H1 (cell line): ENCODE measurements around the gene UCHL1. TPM values are rescaled to one million over a fixed set of nuclear protein-coding genes. Genes with fewer than 3 reads are reported as not detected.

Experiments used
- CTCF ChIA-PET: fragments of 300-600 bp; sonication (Branson Sonifier 250); formaldehyde crosslinking; loops from one replicate; lab custom pipeline; 2021; ENCODE audit not compliant: partially characterized antibody; lab: Charles Lee
- POLR2A ChIA-PET: fragments of 300-600 bp; sonication (Branson Sonifier 250); formaldehyde crosslinking; loops from one replicate; lab custom pipeline; 2021; ENCODE audit warnings: inconsistent platforms; ENCODE audit not compliant: partially characterized antibody; lab: Charles Lee
- DNase-seq, 2 experiments: peaks; one replicate each; pipeline versions ENCODE4 v3.0.0 to v3.0.0-alpha.2; 2010 to 2022; ENCODE audit warnings: low spot score in 2 of 2, low read depth in 1 of 2, mixed read lengths in 1 of 2
- FAIRE-seq: peaks from 2 replicates; lab custom pipeline; 2011; peaks lifted over from hg19 to GRCh38; lab: Jason Lieb, UNC
- H2AFZ ChIP-seq: 2 replicates; pipeline ENCODE4 v1.8.1; 2012; ENCODE audit warnings: low read length, inconsistent platforms
- H2AK5ac ChIP-seq: 2 replicates; pipeline ENCODE4 v1.6.1; 2013; ENCODE audit warnings: low read depth, low read length
- H2BK120ac ChIP-seq: replicated peaks from 2 replicates; pipeline ENCODE3; 2013; ENCODE audit warnings: low read depth, low read length, inconsistent platforms
- H2BK12ac ChIP-seq: 2 replicates; pipeline ENCODE4 v1.6.1; 2013; ENCODE audit warnings: low read depth, low read length
- H2BK15ac ChIP-seq: 2 replicates; pipeline ENCODE4 v1.6.1; 2013; ENCODE audit warnings: low read length
- H2BK20ac ChIP-seq: 2 replicates; pipeline ENCODE4 v1.6.1; 2013; ENCODE audit warnings: low read length
- H2BK5ac ChIP-seq: 2 replicates; pipeline ENCODE4 v1.6.1; 2013; ENCODE audit warnings: low read depth, low read length
- H3K14ac ChIP-seq: 2 replicates; pipeline ENCODE4 v1.6.1; 2013; ENCODE audit warnings: inconsistent platforms; ENCODE audit not compliant: insufficient read length
- H3K18ac ChIP-seq: 2 replicates; pipeline ENCODE4 v1.6.1; 2013; ENCODE audit warnings: low read length; ENCODE audit errors: extremely low read depth
- H3K23ac ChIP-seq: 2 replicates; pipeline ENCODE4 v1.6.1; 2013; ENCODE audit warnings: inconsistent platforms; ENCODE audit not compliant: insufficient read length
- H3K23me2 ChIP-seq: 2 replicates; pipeline ENCODE4 v1.6.1; 2013; ENCODE audit warnings: low read depth, low read length
- H3K27ac ChIP-seq: 2 replicates; pipeline ENCODE4 v1.6.1; 2011; ENCODE audit warnings: low read depth, low read length, inconsistent platforms
- H3K27me3 ChIP-seq, 4 experiments: replicated peaks in 1 of 4; 1 replicate in 1 of 4; 2 replicates in 3 of 4; pipeline versions ENCODE4 v1.6.1 to v1.8.1; 2011 to 2013; ENCODE audit warnings: low read length in 3 of 4, mild to moderate bottlenecking in 3 of 4, inconsistent platforms in 2 of 4, mixed read lengths in 2 of 4, moderate library complexity in 1 of 4; ENCODE audit not compliant: control insufficient read depth in 3 of 4, insufficient read depth in 3 of 4; ENCODE audit errors: extremely low read depth in 1 of 4
- H3K36me3 ChIP-seq, 4 experiments: 2 replicates each; pipeline versions ENCODE4 v1.6.1 to v1.8.1; 2011 to 2013; ENCODE audit warnings: mild to moderate bottlenecking in 4 of 4, low read length in 3 of 4, moderate library complexity in 2 of 4, control low read depth in 1 of 4, inconsistent platforms in 1 of 4; ENCODE audit not compliant: insufficient read depth in 4 of 4, control insufficient read depth in 2 of 4
- H3K4ac ChIP-seq: replicated peaks from 2 replicates; pipeline ENCODE3; 2013; ENCODE audit warnings: low read length, low read depth, mixed read lengths, inconsistent platforms; ENCODE audit not compliant: insufficient read length
- H3K4me1 ChIP-seq, 4 experiments: replicated peaks in 1 of 4; 1 replicate in 1 of 4; 2 replicates in 3 of 4; pipeline versions ENCODE4 v1.6.1 to v1.8.1; 2011 to 2013; ENCODE audit warnings: low read length in 3 of 4, inconsistent platforms in 2 of 4, mixed read lengths in 1 of 4; ENCODE audit not compliant: insufficient read depth in 4 of 4, control insufficient read depth in 3 of 4
- H3K4me2 ChIP-seq, 2 experiments: 2 replicates each; pipeline versions ENCODE4 v1.6.1 to v1.8.1; 2011 to 2013; ENCODE audit warnings: low read depth in 2 of 2, low read length in 2 of 2, control low read depth in 1 of 2, inconsistent platforms in 1 of 2, mild to moderate bottlenecking in 1 of 2; ENCODE audit not compliant: insufficient read depth in 1 of 2
- H3K4me3 ChIP-seq, 4 experiments: fragments of 200-600, 300-600 bp in 1 of 4; sonication (generic), shearing (Covaris generic), sonication (Bioruptor Twin) in 1 of 4; 2 replicates each; pipeline versions ENCODE4 v1.5.1 to v1.8.1; 2011 to 2016; ENCODE audit warnings: low read length in 4 of 4, low read depth in 3 of 4, control low read depth in 2 of 4, inconsistent platforms in 2 of 4, mild to moderate bottlenecking in 2 of 4, mixed read lengths in 1 of 4, moderate library complexity in 1 of 4; ENCODE audit not compliant: insufficient read depth in 2 of 4; ENCODE audit errors: extremely low read depth in 1 of 4
- H3K56ac ChIP-seq: replicated peaks from 2 replicates; pipeline ENCODE3; 2013; ENCODE audit warnings: low read depth, mild to moderate bottlenecking, mixed read lengths, low read length, inconsistent platforms; ENCODE audit not compliant: insufficient read length
- H3K79me1 ChIP-seq: 2 replicates; pipeline ENCODE4 v1.6.1; 2013; ENCODE audit warnings: low read depth, low read length, control low read depth
- H3K79me2 ChIP-seq, 2 experiments: 2 replicates each; pipeline versions ENCODE4 v1.6.1 to v1.8.1; 2012 to 2013; ENCODE audit warnings: low read length in 2 of 2, mild to moderate bottlenecking in 2 of 2, inconsistent platforms in 1 of 2; ENCODE audit not compliant: insufficient read depth in 2 of 2, control insufficient read depth in 1 of 2
- H3K9ac ChIP-seq, 4 experiments: replicated peaks in 1 of 4; 1 replicate in 1 of 4; 2 replicates in 3 of 4; pipeline versions ENCODE4 v1.6.1 to v1.8.1; 2011 to 2013; ENCODE audit warnings: low read depth in 3 of 4, low read length in 3 of 4, control low read depth in 2 of 4, mild to moderate bottlenecking in 2 of 4, moderate library complexity in 2 of 4, inconsistent platforms in 1 of 4; ENCODE audit errors: extremely low read depth in 1 of 4
- H3K9me3 ChIP-seq, 2 experiments: 2 replicates each; pipeline versions ENCODE4 v1.6.1 to v1.8.1; 2012 to 2013; ENCODE audit warnings: mild to moderate bottlenecking in 2 of 2, moderate library complexity in 2 of 2, control low read depth in 1 of 2, inconsistent platforms in 1 of 2, low read depth in 1 of 2, low read length in 1 of 2, mixed read lengths in 1 of 2; ENCODE audit not compliant: insufficient read depth in 2 of 2
- H4K20me1 ChIP-seq, 2 experiments: replicated peaks in 1 of 2; 2 replicates each; pipeline versions ENCODE3 to v1.8.1; 2011 to 2013; ENCODE audit warnings: inconsistent platforms in 2 of 2, low read length in 2 of 2, mild to moderate bottlenecking in 1 of 2; ENCODE audit not compliant: insufficient read depth in 2 of 2, control insufficient read depth in 1 of 2
- H4K5ac ChIP-seq: 2 replicates; pipeline ENCODE4 v1.6.1; 2013; ENCODE audit warnings: low read length, low read depth, mixed read lengths, inconsistent platforms; ENCODE audit not compliant: insufficient read length
- H4K8ac ChIP-seq: 2 replicates; pipeline ENCODE4 v1.8.0; 2013; ENCODE audit warnings: mild to moderate bottlenecking, moderate library complexity, low read length, inconsistent platforms; ENCODE audit not compliant: insufficient read depth; ENCODE audit errors: extremely low read depth
- H4K91ac ChIP-seq: replicated peaks from 2 replicates; pipeline ENCODE3; 2013; ENCODE audit warnings: low read length, mixed read lengths, inconsistent platforms; ENCODE audit not compliant: insufficient read length
- E2F6 ChIP-seq: IDR thresholded peaks from 2 replicates; pipeline ENCODE4 v1.6.1; 2012; ENCODE audit warnings: inconsistent platforms
- EZH2 ChIP-seq: fragments of 200-600 bp; sonication (generic); IDR thresholded peaks from 2 replicates; pipeline ENCODE4 v1.7.1; 2012; ENCODE audit warnings: low read depth, mild to moderate bottlenecking, moderate library complexity, low read length, inconsistent platforms; ENCODE audit not compliant: severe bottlenecking
- GABPA ChIP-seq: IDR thresholded peaks from 2 replicates; pipeline ENCODE4 v1.6.1; 2011; ENCODE audit warnings: mild to moderate bottlenecking, low read length, moderate library complexity, borderline replicate concordance; ENCODE audit not compliant: insufficient read depth
- JUND ChIP-seq: IDR thresholded peaks from 2 replicates; pipeline ENCODE4 v1.6.1; 2011; ENCODE audit warnings: mild to moderate bottlenecking, improper control_type of control experiment, low read length
- KDM5A ChIP-seq: fragments of 200-600 bp; IDR thresholded peaks from 2 replicates; pipeline ENCODE4 v1.7.1; 2012; ENCODE audit warnings: mild to moderate bottlenecking, low read length, inconsistent platforms, mixed read lengths
- MAX ChIP-seq: IDR thresholded peaks from 2 replicates; pipeline ENCODE4 v1.6.1; 2012; ENCODE audit warnings: inconsistent platforms
- NANOG ChIP-seq: IDR thresholded peaks from 2 replicates; pipeline ENCODE4 v1.6.1; 2011; ENCODE audit warnings: low read length, low read depth, mild to moderate bottlenecking, inconsistent platforms; ENCODE audit not compliant: insufficient read depth, poor library complexity, severe bottlenecking
- POLR2AphosphoS5 ChIP-seq: IDR thresholded peaks from 2 replicates; pipeline ENCODE4 v1.6.1; 2011; ENCODE audit warnings: low read depth, low read length
- SIRT6 ChIP-seq: IDR thresholded peaks from one replicate; pipeline ENCODE4 v1.7.1; 2012; ENCODE audit warnings: low read length, inconsistent platforms
- SP2 ChIP-seq: IDR thresholded peaks from 2 replicates; pipeline ENCODE4 v1.6.1; 2012; ENCODE audit warnings: mild to moderate bottlenecking, low read length, inconsistent platforms
- SP4 ChIP-seq: IDR thresholded peaks from 2 replicates; pipeline ENCODE4 v1.6.1; 2012; ENCODE audit warnings: low read length, inconsistent platforms
- USF2 ChIP-seq: IDR thresholded peaks from 2 replicates; pipeline ENCODE4 v1.6.1; 2011; ENCODE audit warnings: low read length, improper control_type of control experiment
- ZNF274 ChIP-seq: IDR thresholded peaks from 2 replicates; pipeline ENCODE4 v1.7.0; 2012; ENCODE audit warnings: low read length, borderline replicate concordance; ENCODE audit errors: extremely low read depth
- WGBS, 2 experiments: shearing (Covaris generic) in 1 of 2; methylation state at CpG; one replicate each; pipeline versions ENCODE4 v1.1.6 to v1.1.7; 2013 to 2015; ENCODE audit warnings: low lambda C conversion rate in 2 of 2, mixed read lengths in 2 of 2, inconsistent platforms in 1 of 2, low coverage in 1 of 2, missing lambda C conversion rate in 1 of 2; ENCODE audit not compliant: insufficient replicate concordance in 2 of 2, insufficient coverage in 1 of 2, insufficient read length in 1 of 2; ENCODE audit errors: extremely low coverage in 1 of 2, missing lambda C conversion rate in 1 of 2; 5-methylcytosine and 5-hydroxymethylcytosine counted together
- polyA plus RNA-seq, 7 experiments: library from polyadenylated mRNA; depleted of rRNA in 3 of 7; stranded (reverse) in 5 of 7; unstranded in 2 of 7; fragments of >200 nt in 5 of 7; fragments of 200-250 nt in 2 of 7; gene quantifications; 1 replicate in 5 of 7; 2 replicates in 1 of 7; 4 replicates in 1 of 7; pipeline versions ENCODE4 v1.2.1 to v1.2.3, GENCODE V29; 2011 to 2013; ENCODE audit warnings: missing spikeins in 2 of 7, mixed read lengths in 2 of 7
- total RNA-seq: library from RNA; stranded (reverse); fragmentation: NEBNext Ultra II Directional; extraction: Animal tissue kit (Norgen Biotek cat#: 25700); gene quantifications from 2 replicates; pipeline ENCODE4 v1.2.1, GENCODE V29; 2021

UCHL1 gene
- total and polyA plus RNA-seq, 2 of the 8 experiments (the other 6 are each of a cell fraction or from before 2014, with no cell fraction given) = 781 to 1,717 TPM

- no peak overlapping the region for H3K18ac ChIP-seq
- ChIA-PET POLR2A (interaction anchor here (3.5 kb wide), 1 partner anchor 25 kb away, joined by 24 read pairs; the partner anchor contains the start of gene UCHL1), CTCF (interaction anchor here (0.7 to 1.5 kb wide), 4 partner anchors 9 to 355 kb away, joined by 3 to 4 read pairs (median 3); no protein-coding TSS in a partner anchor)
- H3K4me2 ChIP-seq = no peak overlapping the region
- H4K8ac ChIP-seq = no peak overlapping the region
- H2AFZ ChIP-seq = no peak overlapping the region
- no peaks in the 10 kb centered on the region for H3K36me3 ChIP-seq
- no peak overlapping the region for H3K9ac ChIP-seq
- H2BK20ac ChIP-seq = no peak overlapping the region
- no peaks in the 10 kb centered on the region for H3K79me2 ChIP-seq
- no peak overlapping the region for H2BK5ac ChIP-seq
- no peaks in the 10 kb centered on the region for H3K27me3 ChIP-seq
- H3K14ac ChIP-seq = no peak overlapping the region
- WGBS, 2 experiments = 83% methylated on average over 3 of the region's 3 CpGs; no CpG with 5 or more reads in 1 of the 2 experiments
- DNase-seq (no peak), FAIRE-seq (peak; percentile 7)
- H2BK120ac ChIP-seq = no peak overlapping the region
- no peak overlapping the region for H3K4ac ChIP-seq
- H3K56ac ChIP-seq = no peak overlapping the region
- H3K9me3 ChIP-seq = no peaks in the 10 kb centered on the region
- no peak overlapping the region for H2BK15ac ChIP-seq
- H2BK12ac ChIP-seq = no peak overlapping the region
- no peak overlapping the region for H4K5ac ChIP-seq
- no peak overlapping the region for H4K91ac ChIP-seq
- no peaks in the 10 kb centered on the region for H3K79me1 ChIP-seq
- no peak overlapping the region for H3K23ac ChIP-seq
- H3K4me3 ChIP-seq = no peak overlapping the region
- H4K20me1 ChIP-seq = no peaks in the 10 kb centered on the region
- no peak overlapping the region for H2AK5ac ChIP-seq
- H3K23me2 ChIP-seq = 0 out of 2 replicates have a peak, but pooled peaks cover 2% of the 10 kb centered on the region
- H3K27ac ChIP-seq = no peak overlapping the region
- H3K4me1 ChIP-seq = no peaks in the 10 kb centered on the region
- TF ChIP-seq KDM5A = no peak
- TF ChIP-seq SP2 = no peak
- TF ChIP-seq JUND = no peak
- TF ChIP-seq EZH2 = no peak
- no peak for TF ChIP-seq E2F6
- no peak for TF ChIP-seq USF2
- TF ChIP-seq POLR2AphosphoS5 = no peak
- TF ChIP-seq MAX = no peak
- no peak for TF ChIP-seq SIRT6
- TF ChIP-seq NANOG = no peak
- TF ChIP-seq GABPA = no peak
- no peak for TF ChIP-seq SP4
- no peak for TF ChIP-seq ZNF274
Measured at GRCh38 chr4:41232856-41233255, 23.9 kb upstream of the UCHL1 start.
